Activated effector memory CD4-positive, alpha-beta T cell treated with anti-CD3 and anti-CD28 coated beads, Interleukin-2, amount 50 U/mL, for 16 hours (primary cell): ENCODE measurements around the gene ANGPTL5.
"Not testable (repeated sequence)": the region's sequence is repeated elsewhere in the genome, so short reads cannot be mapped to it uniquely, and the experiment has no call there.

ENCODE experiments used
- DNase-seq: peaks from one replicate; pipeline ENCODE4 v3.0.0-alpha.2; 2020

The ANGPTL5 gene

DNA sequence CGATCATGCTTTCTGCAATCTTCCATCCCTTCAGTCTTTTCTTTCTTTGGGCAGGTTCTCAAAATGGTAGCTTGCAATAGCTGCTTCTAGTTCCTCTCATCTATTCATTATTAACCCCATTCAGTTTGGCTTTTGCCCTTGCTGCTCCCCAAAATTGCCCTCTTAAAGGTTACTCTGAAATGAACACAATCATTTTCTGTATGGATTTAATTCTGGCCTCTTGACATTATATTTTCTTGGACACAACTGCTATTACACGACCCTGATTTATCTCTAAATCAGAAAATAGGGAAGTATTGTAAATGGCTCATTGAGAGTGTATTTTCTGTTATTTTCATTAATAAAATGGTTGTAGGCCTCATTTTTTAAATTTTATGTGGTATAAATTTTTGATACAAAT is at the start of gene ANGPTL5:
Gene ANGPTL5, minus strand, starts transcription at position 101 of the 400 bp plus-strand sequence. CDS start 8,613 bp downstream, outside the sequence.
- no peak for DNase-seq

DNA sequence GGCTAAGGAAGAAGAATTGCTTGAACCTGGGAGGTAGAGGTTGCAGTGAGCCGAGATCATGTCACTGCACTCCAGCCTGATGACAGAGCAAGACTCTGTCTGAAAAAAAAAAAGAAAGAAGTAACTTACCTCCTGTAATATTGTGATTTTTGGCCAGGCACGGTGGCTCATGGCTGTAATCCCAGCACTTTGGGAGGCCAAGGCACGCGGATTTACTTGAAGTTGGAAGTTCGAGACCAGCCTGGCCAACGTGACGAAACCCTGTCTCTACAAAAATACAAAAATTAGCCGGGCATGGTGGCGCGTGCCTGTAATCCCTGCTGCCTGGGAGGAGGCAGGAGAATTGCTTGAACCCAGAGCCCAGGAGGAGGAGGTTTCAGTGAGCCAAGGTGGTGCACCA is 47.9 kb upstream of the ANGPTL5 start:
- DNase-seq = not testable (repeated sequence)

DNA sequence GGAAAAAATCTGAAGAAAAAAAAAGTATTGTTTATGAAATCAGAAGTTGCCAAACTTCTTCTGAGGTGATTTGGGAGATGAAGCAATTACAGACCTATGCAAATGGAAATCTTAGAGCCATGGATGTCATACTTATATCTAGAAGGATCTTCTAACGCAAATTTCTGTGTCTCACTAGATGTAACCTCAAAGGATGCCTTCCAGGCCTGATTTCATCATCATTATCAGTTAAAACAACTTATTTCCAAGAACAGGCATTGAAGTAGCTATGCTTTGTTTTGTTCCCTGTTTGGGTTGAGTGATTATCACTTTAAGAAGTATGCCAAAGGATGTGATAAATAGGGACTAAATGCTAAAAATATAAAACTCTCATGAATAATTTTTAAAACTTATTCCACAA is 43.9 kb upstream of the ANGPTL5 start:
- no peak for DNase-seq

DNA sequence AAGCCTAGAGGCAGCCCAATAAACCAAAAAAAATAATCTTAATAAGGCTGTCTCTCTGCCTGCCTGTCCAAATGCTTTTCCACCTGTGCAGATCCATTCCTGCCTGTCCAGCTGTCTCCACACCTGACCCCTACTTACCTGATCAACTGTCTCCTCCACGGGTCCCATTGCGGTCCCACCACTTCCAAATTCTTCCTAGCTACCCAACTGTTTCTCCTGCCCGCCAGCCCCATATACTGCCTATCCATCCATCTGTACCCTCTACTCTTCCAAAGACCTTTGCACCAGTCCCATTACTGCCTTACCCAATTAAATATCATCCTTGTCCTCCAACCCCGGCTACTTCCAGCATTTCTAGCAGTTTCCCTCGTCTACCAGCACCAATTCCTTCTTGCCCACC is 39.4 kb upstream of the ANGPTL5 start:
- DNase-seq = no peak

DNA sequence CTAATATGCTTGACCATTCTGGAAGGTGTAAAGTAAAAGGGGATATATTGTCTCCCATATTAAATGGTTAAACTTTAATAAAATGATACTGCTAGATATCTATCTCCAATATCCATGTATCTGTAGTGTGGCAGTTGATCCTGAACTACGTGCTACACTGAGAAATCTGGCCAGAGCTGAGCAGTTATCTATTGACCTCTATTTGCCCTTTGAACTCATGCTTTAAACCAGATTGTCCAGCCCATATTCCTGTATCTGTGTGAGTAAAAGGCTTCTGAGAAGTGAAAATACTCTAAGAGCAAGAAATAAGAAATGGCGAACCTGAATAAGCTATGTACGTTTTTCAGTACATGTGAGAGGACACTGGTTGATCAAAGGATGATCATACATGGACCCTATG is 39.0 kb upstream of the ANGPTL5 start:
- no peak for DNase-seq

DNA sequence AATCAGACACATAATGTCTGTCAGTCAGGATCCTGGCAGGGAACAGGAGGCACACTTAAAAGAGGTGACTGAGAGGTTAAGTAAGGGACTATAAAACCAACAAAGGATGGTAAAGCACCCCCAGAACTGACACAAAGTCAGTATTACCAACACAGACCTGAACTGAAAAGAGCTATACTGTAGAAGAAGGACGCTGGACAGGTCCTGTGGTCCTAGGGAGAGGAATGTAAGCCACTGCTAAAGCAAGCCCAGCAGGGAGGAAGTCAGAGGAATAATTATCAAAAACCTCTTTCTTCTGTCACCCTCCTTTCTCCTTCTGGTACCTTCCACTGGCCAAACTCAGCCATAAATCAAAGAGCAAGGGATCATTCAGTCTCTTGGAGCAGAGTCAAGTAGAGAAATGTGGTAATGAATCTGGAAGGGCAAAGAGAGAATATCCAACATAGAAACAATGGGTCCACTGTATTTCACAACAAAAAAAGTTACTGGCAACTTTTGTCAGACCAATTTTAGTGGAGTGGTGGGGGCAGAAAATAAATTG is 33.4 kb upstream of the ANGPTL5 start:
- no peak for DNase-seq

DNA sequence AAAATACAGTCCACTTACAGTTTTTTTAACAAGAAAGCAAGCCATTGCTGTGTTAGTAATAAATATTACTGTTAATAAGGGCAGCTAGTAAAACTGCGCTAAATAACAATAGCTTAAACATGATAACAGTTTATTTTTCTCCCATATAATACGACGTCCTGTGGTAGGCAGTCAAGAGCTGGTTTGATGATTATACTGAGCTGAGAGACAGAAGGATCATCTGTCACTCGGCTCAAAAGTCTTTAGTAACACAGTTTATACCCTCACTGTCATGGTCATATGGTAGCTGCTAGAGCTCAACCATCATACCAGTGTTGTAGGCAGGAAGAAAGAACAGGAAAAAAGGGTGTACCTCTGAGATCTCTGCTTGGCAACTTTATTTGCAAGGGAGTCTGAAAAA is 29.1 kb upstream of the ANGPTL5 start:
- DNase-seq = no peak

DNA sequence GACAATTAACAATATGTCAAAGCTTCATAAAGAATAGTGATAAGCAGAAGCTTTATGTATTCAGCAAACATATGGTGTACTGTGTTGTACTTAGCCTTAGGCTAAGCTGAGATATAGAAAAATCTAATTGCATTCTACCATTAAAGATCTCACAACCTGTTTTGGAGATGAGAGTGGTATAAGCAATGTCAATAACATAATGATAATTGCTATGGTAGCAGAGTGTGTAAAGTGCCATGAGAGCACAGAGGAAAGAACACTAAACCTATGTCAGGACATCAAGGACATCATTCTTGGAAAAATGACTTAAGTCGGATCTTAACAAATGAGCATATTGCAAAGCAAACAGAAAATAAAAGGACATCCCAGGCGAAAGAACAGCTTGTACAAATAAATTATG is 28.6 kb upstream of the ANGPTL5 start:
- DNase-seq = no peak

DNA sequence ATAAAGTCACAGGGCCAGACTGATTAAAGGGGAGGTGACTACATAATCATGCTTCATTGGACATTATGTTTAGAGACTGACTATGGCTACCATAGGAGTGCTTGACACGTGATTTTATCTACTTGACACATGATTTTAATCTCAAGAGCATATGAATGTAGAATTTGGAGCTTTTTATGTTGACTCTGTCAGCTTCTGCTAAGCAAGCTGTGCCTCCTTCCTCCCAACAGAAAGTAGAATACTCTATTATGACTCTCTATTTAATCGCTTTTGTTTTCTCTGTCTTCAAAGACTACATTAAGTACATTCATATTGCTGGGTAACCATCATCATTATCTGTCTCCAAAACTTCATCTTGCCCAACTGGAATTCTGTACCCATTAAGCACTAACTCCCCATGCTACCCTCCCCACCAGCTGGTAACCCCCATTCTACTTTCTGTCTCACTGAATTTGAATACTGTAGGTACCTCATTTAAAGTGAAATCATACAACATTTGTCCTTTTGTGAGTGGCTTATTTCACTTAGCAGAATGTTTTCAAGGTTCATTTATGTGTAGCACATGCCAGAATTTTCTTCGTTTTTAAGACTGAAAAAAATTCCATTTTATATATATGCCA is 24.7 kb upstream of the ANGPTL5 start:
- no peak for DNase-seq

DNA sequence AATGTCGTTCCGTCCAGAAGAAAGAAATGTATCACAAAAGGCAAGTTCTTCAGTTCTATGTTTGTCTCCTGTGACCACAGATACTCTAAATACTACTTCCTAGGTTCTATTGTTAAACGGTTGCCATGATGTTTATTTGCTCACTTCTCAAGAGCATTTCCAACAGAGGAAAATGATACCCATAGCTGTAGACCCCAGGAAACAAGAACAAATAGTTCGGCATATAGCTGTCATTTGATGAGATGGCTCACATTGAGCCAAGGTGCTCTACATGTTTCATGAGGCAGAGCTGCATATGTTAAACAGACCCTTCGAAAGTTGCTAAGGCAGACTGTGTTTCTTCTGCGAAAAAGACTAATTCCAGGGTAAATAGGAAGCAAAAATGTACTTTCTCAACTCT is 15.4 kb upstream of the ANGPTL5 start:
- no peak for DNase-seq

DNA sequence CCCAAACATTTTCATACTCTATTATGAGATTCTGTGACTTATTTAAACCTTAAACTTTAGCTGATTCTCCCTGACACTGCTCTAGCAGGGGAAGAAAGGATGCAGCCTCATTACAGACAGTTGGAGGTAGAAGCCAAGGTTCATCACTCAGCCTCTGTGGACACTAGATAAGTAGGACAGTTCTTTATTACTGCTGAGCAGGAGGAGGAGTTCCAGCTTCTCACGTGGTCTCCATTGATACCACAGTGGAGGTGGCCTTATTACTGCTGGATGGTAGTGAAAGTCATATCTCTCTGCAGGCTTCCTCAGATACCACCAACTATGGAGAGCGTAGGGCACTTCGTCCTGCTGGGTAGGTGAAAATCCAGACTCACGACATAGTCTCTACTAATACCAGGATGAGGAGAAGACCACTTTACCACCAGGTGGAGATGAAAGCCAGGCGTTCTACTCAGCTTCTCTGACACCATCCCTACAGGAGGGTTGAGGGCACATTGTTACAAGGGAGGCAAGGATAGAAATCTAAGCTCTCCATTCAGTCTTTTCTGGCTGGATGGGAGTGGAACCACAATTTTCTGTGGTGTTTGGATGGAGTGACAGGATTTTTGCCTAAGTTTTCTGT is 13.1 kb upstream of the ANGPTL5 start:
- no peak for DNase-seq

DNA sequence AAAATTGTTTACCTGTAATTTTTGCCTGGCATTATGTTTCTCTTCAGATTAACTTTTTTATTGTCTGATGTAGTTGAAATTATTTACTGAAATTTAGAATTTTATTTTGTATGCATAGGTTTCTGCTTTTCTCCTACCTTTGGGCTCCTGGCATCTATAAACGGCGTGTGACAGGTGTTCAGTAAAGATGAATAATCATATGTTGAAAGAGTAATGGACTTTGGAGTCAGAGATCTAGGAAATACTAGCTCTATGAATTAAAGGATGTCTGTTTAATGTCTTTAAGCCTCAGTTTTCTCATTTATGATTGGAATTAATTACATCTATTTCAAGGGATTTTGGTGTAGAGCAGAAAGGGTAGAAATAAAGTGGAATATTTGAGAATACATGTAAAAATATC is 7.2 kb upstream of the ANGPTL5 start:
- no peak for DNase-seq

DNA sequence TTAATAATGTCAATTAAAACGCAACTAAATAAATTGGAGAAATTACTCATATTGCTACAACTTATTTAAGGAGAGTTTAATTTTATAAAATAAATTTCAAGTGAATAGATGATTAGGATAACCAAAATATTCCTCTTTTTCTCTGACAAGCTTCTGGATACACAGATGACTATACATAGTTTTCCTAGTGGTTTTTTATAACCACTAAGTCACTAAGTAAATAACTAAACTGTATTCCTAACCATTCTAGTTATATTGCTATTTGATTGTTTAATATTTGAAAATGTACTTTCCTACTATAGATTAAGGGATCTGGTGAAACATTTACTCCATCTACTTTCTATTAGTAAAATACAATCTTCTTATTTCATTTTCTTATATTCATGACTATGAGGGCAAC is 4.7 kb upstream of the ANGPTL5 start:
- DNase-seq = no peak

DNA sequence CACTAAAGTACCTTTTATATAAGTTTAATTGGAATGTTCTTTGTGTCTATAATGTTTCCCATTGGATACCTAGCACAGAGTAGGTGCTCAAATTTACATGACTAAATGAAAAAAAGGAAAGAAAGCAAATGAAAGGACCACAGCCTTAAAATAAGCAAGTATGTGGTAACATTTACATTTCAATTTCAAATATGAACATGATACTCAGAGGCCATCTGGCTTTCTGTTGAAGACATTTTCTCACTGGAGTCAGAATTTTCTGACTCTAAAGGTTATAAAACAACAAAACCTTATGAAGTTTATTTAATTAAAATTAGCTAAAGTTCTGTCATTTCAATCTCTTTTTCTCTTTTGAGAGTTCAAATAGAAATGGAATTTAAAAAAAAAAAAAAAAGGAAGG is 904 bp upstream of the ANGPTL5 start:
- no peak for DNase-seq

DNA sequence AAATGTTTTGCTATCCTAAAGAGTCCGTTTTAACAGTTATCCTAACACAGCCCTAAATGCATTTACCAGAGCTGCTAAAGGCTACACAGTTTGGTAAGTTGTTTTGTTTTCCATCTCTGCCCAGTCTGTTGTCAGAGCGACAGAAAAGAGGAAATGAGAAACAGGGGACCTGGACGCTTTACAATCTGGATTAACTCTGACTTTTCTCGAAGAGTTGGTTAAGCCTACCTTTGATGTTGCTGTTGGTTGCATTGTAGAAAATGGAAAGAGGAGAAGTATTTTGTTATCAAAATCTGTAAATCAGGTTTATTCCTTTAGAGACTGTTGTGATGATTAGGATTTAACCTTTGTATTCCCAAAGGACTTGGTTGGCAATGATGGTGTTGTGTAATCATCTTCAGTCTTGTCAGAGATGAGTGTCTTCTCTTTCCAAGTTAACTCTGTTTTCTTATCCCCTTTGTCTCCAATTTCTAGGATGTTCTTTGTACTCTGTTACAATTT is 481 bp downstream of the ANGPTL5 start:
- DNase-seq = no peak

DNA sequence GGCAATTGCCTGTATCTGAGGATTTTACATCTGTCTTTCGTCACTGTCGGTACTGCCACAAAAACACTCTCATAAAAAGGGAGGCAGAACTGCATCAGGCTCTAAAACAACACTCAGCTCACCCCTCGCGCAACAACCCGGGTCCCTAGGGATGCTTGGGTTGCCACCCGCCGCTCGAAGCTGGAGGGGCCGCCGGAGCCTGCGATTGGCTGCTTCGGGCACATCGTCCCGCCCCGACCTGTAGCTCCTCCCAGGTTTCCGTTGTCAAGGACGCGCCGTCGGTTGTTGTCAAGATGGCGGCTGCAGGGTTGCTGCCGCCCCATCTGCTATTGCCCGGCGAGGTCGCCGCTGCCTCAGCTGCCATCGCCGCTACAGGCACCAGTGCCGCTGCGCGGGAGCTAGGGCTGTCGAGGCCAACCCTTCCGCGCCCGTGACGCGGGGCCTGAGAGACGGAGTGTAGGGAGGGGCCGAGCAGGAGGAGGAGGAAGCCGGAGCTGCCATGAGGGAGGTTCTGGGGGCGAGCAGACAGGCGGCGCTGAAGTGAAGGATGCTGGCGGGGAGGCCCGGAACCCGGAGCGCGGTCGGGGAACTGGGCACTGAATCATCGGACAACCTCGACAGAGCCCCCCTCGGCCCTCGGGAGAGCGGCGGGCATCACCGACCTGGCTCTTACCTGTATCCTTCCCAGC is 1.4 kb downstream of the ANGPTL5 start, which contains the start of gene CEP126:
Gene CEP126, plus strand, starts transcription at position 273 of the 689 bp plus-strand sequence. Its CDS starts 275 bp downstream, at position 548.
- peak; percentile 97 for DNase-seq

DNA sequence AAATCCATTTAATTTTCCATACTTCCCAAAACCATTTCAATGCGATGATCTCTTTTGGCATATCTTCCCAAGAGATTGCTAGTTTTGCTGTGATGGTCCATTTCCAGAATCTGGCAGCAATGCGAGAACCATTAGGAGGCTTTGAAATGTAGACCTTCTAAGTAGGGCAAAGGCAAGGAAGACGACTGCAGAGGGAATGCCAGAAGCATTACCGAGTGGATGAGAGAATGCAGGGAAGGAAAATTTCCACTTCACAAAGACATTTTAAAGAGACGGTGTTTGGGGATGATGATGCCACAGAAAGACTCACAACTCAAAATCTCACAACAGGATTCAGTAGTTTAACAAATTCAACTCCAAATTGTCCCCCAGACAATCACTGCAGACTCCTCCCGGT is 2.0 kb downstream of the ANGPTL5 start:
- no peak for DNase-seq

DNA sequence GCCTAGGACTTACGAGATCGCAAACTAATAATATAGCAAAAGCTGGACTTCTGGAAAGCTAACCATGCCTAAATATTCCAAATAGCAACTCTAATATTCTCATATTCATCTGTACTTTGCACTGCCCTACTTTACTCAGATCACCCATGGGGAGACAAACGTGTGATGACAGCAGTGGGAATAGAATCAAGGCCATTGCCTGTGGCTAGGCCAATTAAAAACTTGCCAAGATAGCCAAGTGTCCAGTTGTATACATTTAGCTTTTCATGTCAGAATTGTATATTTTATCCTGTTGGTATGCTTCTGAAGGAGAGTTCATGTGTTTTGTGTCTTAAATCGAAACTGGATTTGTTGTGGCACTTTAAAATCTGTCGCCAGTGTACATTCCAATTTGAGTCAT is 2.7 kb downstream of the ANGPTL5 start:
- no peak for DNase-seq

DNA sequence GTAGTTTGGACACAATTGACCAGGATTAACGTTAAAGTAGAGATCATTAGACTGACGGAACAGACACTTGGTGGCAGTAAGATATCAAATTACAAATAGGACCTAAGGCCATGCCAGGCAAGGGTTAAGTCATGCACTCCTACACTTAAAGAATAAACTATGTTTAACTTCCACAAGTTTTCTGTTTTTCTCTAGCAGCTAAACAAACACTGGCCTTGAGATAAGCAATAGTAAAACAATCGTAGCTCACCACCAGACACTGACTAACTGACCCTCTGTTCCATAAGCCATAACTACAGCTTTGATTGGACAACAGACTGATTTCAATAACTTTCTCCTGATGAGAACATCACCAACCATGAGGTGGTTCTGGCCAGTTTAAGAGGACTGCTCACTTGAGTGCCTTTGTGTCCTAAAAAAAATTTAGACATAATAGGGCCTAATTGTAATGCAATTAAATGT is 3.5 kb downstream of the ANGPTL5 start:
- no peak for DNase-seq

DNA sequence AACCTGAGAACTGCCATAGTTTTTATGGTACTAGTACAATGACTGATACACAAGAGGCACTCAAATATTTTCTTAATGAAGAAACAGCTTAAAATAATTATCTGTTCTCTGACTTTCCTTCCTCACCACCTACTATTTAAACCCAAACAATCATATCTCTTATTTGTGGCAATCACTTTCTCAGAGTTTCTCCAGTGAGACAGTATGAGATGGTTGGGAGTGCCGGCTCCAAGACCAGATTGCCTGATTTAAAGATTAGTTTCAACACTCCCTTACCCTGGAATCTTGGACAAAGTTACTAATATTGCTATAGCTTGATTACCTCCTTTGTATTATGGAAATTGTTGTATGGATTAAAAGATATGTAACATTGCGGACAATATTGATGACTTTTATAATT is 7.2 kb downstream of the ANGPTL5 start:
- DNase-seq = no peak

DNA sequence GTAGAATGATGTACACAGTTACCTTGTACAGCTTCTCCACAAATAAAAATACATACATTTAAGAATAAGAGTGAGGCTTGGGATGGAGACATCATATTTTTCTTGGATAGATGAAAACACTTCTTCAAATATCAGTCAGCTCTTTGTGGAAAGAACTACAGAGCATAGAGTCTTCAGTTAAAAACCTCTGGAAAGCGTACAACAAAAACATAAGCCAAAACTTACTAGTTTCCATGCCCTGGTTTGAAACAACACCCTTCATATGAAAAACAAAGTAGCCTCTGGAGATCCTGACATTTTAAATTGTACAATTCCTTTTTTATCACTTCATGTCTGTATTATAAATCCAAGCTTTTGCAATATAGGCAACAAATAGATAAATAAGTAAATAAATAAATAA is 8.5 kb downstream of the ANGPTL5 start:
- no peak for DNase-seq

DNA sequence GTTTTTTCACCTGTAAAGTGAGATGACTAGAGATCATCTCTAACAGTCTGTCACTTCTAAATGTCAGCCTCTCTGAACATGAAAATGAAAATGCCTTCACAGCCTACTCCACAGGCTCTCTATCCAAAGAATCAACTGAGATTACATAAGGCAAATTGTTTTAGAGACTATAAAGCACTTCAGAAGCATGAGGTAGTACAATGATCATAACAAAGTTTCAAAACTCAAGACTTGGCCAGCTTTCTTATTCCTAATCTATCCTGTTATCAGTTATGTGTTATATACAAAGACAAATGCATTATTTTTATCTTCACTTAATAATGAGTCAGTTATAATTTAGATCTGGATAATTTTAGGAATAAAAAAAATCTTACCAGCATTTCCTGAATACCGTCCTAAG is 21.8 kb downstream of the ANGPTL5 start:
- no peak for DNase-seq

DNA sequence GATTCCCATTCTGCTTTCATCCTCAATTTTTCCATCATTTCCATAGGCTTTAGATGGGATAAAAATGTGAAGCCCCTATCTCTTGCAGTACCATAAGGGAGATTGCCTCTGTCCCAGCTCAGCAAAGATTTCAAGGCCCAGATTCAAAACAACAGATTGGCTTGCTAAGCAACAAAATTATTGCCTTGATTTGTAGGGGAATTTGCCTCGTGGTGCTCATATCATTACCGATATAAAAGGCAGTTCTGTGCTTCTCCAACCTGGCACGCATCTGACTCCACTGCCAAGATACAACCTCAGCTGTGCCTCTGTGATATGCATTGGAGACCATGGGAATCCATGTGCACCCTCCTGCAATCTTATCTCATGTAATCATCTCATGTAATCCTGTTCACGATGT is 26.6 kb downstream of the ANGPTL5 start:
- DNase-seq = no peak

DNA sequence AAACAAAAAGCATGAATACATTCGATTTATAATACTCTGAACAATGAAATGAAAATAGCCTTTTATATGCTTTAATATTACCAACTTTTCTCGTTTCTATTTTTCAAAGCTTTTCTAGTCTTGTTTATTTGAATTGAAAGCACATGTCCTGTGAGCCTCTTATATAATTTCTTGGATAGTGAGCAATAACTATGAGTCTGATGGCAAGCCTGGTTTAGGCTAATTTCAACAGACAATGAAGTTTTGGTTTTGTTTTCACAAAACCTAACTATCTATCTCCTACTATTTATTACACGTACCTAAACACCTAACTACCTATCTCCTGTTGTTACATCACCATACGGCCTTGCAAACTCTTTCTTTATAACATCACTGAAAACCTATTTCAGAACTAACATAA is 30.7 kb downstream of the ANGPTL5 start:
- no peak for DNase-seq
